ENCODE measurements around the gene MCC. TPM values are rescaled to one million over a fixed set of nuclear protein-coding genes. Genes with fewer than 3 reads are reported as not detected.

Gene MCC
- total RNA-seq, 6 donors from 2014 or later: 12.1 to 67.1 (median 21.3) TPM

GRCh38 chr5:113292462-113292861 lies 195.8 kb downstream of the MCC start:
- no peaks in the 10 kb centered on the region for H3K9me3 ChIP-seq
- H3K27ac ChIP-seq: no peak overlapping the region
- WGBS, 2 donors: 58 to 64% methylated on average over 3 of the region's 3 CpGs
- peaks cover 0 to 23% (median 8%) of the 10 kb centered on the region in 4 donors for H3K4me1 ChIP-seq
- ATAC-seq (ENCODE audit: low FRiP score in 2 of 2) (no peak), DNase-seq (no peak)
- TF ChIP-seq POLR2A (IDR thresholded peaks at IDR 0.05): no peak
- no peak for TF ChIP-seq EP300 (IDR thresholded peaks at IDR 0.05)
- TF ChIP-seq, protein P1, sequence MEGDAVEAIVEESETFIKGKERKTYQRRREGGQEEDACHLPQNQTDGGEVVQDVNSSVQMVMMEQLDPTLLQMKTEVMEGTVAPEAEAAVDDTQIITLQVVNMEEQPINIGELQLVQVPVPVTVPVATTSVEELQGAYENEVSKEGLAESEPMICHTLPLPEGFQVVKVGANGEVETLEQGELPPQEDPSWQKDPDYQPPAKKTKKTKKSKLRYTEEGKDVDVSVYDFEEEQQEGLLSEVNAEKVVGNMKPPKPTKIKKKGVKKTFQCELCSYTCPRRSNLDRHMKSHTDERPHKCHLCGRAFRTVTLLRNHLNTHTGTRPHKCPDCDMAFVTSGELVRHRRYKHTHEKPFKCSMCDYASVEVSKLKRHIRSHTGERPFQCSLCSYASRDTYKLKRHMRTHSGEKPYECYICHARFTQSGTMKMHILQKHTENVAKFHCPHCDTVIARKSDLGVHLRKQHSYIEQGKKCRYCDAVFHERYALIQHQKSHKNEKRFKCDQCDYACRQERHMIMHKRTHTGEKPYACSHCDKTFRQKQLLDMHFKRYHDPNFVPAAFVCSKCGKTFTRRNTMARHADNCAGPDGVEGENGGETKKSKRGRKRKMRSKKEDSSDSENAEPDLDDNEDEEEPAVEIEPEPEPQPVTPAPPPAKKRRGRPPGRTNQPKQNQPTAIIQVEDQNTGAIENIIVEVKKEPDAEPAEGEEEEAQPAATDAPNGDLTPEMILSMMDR (IDR thresholded peaks at IDR 0.05): no peak
- no peak for TF ChIP-seq POLR2AphosphoS5 (IDR thresholded peaks at IDR 0.05)
- H3K4me3 ChIP-seq: peak overlapping the region in 3 of 4 donors; percentile 76 to 80 (median 76)
- peaks cover 0 to 2% (median 0%) of the 10 kb centered on the region in 4 donors for H3K27me3 ChIP-seq
- H3K36me3 ChIP-seq: no peaks in the 10 kb centered on the region

- H3K4me3 ChIP-seq: no peak overlapping the region
- no peak overlapping the region for H3K27ac ChIP-seq
- no peak for ATAC-seq (ENCODE audit: low FRiP score in 2 of 2)
- peaks cover 0 to 6% (median 0%) of the 10 kb centered on the region in 4 donors for H3K4me1 ChIP-seq
- TF ChIP-seq EP300 (IDR thresholded peaks at IDR 0.05): no peak
- TF ChIP-seq POLR2A (IDR thresholded peaks at IDR 0.05): no peak
- TF ChIP-seq, protein P1 (IDR thresholded peaks at IDR 0.05): no peak
- TF ChIP-seq POLR2AphosphoS5 (IDR thresholded peaks at IDR 0.05): no peak
- WGBS, 2 donors: 91 to 96% methylated on average over 3 of the region's 3 CpGs
- no peaks in the 10 kb centered on the region for H3K27me3 ChIP-seq
- no peaks in the 10 kb centered on the region for H3K36me3 ChIP-seq
- H3K9me3 ChIP-seq: no peaks in the 10 kb centered on the region
- no peak for DNase-seq
Measured at GRCh38 chr5:113283558-113283957, 204.7 kb downstream of the MCC start.

- H3K27me3 ChIP-seq: no peaks in the 10 kb centered on the region
- H3K9me3 ChIP-seq: no peaks in the 10 kb centered on the region
- H3K4me1 ChIP-seq: peaks cover 0 to 6% (median 0%) of the 10 kb centered on the region in 4 donors
- no peaks in the 10 kb centered on the region for H3K36me3 ChIP-seq
- H3K4me3 ChIP-seq: no peak overlapping the region
- DNase-seq (no peak), ATAC-seq (ENCODE audit: low FRiP score in 2 of 2) (no peak)
- WGBS, 2 donors: 66 to 74% methylated on average over 2 of the region's 2 CpGs
- H3K27ac ChIP-seq: no peak overlapping the region
- TF ChIP-seq EP300 (IDR thresholded peaks at IDR 0.05): no peak
- TF ChIP-seq, protein P1 (IDR thresholded peaks at IDR 0.05): no peak
- TF ChIP-seq POLR2A (IDR thresholded peaks at IDR 0.05): no peak
- TF ChIP-seq POLR2AphosphoS5 (IDR thresholded peaks at IDR 0.05): no peak
Measured at GRCh38 chr5:113282472-113282871, 205.8 kb downstream of the MCC start.

GRCh38 chr5:113281194-113281593 lies 207.1 kb downstream of the MCC start:
- 52 to 58% methylated on average over 2 of the region's 2 CpGs for WGBS, 2 donors
- Histone ChIP-seq H3K9me3 (no peaks in the 10 kb centered on the region), H3K36me3 (no peaks in the 10 kb centered on the region), H3K27me3 (no peaks in the 10 kb centered on the region), H3K4me3 (no peak overlapping the region), H3K4me1 (peaks cover 0 to 6% (median 0%) of the 10 kb centered on the region in 4 donors), H3K27ac (no peak overlapping the region)
- DNase-seq: no peak
- TF ChIP-seq, protein P1 (IDR thresholded peaks at IDR 0.05): no peak
- TF ChIP-seq POLR2A (IDR thresholded peaks at IDR 0.05) (no peak), POLR2AphosphoS5 (IDR thresholded peaks at IDR 0.05) (no peak), EP300 (IDR thresholded peaks at IDR 0.05) (no peak)
- no peak for ATAC-seq (ENCODE audit: low FRiP score in 2 of 2)

- DNase-seq: no peak
- Histone ChIP-seq H3K4me1 (peaks cover 0 to 6% (median 0%) of the 10 kb centered on the region in 4 donors), H3K9me3 (no peaks in the 10 kb centered on the region), H3K36me3 (no peaks in the 10 kb centered on the region), H3K4me3 (no peak overlapping the region), H3K27me3 (no peaks in the 10 kb centered on the region), H3K27ac (no peak overlapping the region)
- ATAC-seq (ENCODE audit: low FRiP score in 2 of 2): no peak
- 58 to 68% methylated on average over 1 of the region's 1 CpG for WGBS, 2 donors
- TF ChIP-seq EP300 (IDR thresholded peaks at IDR 0.05) (no peak), POLR2AphosphoS5 (IDR thresholded peaks at IDR 0.05) (no peak), POLR2A (IDR thresholded peaks at IDR 0.05) (no peak)
- TF ChIP-seq, protein P1 (IDR thresholded peaks at IDR 0.05): no peak
Measured at GRCh38 chr5:113280541-113280940, 207.7 kb downstream of the MCC start.

Data from upper lobe of left lung (tissue), 6 donors.